GM21529 (cell line): ENCODE results near the gene TGFA.
"Not testable (repeated sequence)": the region's sequence is repeated elsewhere in the genome, so short reads cannot be mapped to it uniquely, and the experiment has no call there.

Source experiments
- ATAC-seq: cut with Tn5 transposase; IDR thresholded peaks from one replicate; pipeline ENCODE4 v1.9.1; 2021; ENCODE audit not compliant: unreplicated experiment

Gene TGFA

DNA sequence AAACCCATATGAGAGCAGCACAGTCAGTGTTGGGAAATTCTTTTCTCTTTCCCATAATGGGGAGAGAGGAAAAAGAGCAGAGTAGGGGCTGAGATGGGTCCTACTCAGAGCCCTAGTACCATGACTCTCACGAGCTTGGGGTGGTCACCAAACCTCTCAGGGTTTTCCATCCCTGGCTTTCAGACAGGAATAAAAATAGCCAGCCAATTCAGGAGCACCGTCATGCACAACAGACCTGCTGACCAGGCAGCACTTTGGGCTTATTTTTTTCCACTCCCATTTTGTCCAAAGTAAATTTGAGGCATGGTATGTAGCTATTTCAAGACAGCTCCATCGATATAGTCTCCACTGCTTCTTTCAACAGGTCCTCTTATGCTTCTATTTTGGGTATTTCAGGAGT lies 86.4 kb downstream of the TGFA start:
- no peak for ATAC-seq

GRCh38 chr2:70466647-70467046 lies 87.0 kb downstream of the TGFA start:
- not testable (repeated sequence) for ATAC-seq

DNA sequence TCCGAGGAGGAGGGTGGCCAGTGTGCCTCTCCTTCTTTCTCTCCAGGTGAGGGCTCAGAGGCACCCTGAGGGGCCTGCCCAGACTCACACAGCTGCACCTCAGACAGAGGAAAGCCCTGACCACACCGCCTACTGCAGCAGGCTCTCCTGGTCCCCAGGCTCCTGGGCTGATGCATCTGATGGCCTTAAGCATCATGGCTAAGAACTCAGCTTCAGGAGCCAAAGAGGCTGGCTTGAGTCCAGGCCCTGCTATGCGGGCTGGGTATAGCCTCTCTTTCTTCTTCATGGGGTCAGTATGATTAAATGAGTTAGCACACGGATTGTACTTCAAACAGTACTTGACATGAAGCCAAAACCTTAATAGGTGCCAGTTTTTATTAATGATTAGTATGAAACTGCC lies 89.6 kb downstream of the TGFA start:
- no peak for ATAC-seq

GRCh38 chr2:70463581-70463980 lies 90.0 kb downstream of the TGFA start:
- no peak for ATAC-seq

DNA sequence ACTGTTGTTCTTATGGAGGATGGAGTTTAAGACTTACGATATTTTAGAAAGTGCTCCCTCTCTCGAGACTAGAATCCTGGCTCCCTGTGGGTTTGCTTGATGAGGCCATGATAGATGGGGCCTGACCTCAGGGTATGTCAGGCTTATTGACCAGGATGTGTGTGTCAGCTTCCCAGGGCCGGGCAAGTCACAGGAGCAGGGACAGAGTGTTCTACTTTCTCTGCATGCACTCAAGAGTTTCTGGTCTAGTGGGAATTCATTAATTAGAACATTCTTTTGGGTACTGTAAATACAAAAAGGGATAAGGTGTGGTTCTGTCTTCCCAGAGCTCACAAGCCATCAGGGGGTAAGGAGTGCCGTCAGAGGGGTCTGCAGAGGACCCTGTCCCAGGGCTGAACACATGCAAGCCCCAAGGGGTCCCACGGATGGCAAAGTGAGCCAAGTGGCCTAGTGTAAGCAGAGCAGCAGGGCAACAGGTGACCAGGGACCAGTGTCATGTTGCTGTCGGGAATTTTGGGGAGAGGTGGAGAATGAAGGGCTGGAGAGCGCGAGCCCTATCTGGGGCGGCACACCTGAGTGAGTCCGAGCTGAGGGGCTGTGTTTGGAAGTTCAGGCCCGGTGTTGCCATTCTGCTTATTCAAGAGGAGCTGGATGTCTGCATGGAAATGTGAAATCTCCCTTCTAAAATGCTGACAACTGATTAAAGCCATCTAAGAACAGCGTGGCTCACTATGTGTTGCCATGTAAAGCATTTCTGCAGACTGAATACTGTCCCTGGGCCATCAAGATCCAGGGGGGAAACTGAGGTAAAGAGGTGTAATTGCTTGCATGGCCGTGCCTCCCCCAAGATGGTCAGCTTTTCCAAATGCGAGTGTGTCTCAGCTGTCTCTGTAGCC lies 91.4 kb downstream of the TGFA start:
- ATAC-seq: no peak

GRCh38 chr2:70461414-70461813 lies 92.2 kb downstream of the TGFA start:
- no peak for ATAC-seq

- ATAC-seq: no peak
Measured at GRCh38 chr2:70460333-70460732, 93.3 kb downstream of the TGFA start.

- no peak for ATAC-seq
Measured at GRCh38 chr2:70458661-70459060, 95.0 kb downstream of the TGFA start.

- no peak for ATAC-seq
Measured at GRCh38 chr2:70456585-70457495, 96.8 kb downstream of the TGFA start.

GRCh38 chr2:70454936-70455544 lies 98.6 kb downstream of the TGFA start:
- no peak for ATAC-seq

GRCh38 chr2:70450641-70451250 lies 102.9 kb downstream of the TGFA start:
- no peak for ATAC-seq

DNA sequence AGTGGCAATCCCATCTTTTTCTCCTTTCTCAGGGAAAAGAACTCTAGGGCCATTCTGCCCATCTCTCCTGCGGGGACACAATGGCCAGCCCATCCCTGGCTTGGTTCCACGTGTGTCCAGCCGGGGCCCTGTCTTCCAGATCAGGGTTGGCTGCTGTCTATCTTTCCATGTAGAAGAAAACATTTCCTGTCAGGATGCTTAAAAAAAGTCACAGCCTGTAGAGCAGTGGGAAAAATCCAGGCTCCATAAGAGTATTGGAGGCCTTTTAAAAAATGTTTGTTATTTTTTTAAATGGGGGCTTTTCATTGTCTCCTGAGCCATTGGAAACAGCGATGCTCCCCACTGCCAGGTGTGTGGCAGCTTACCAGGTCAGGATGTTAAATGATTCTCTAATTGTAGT lies 105.6 kb downstream of the TGFA start:
- ATAC-seq: no peak

DNA sequence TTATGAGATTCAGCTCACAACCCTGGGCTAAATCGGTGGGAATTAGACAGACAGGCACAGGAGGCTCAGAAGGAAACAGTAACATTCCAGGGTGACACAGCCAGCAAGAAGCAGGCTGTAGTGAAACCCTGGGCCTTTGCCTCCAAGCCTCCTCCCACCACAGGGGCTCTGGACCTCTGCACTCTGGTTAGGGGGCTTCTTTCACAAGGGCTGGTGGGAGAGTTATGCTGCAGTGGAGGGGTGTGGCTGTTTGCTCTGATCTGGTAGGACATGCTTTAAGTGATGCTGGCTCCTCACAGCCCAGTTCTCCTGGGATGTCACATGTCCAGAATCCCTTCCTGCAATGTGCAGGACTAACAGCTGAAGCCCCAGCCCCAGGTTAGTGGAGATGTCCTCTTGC lies 109.9 kb downstream of the TGFA start:
- no peak for ATAC-seq

DNA sequence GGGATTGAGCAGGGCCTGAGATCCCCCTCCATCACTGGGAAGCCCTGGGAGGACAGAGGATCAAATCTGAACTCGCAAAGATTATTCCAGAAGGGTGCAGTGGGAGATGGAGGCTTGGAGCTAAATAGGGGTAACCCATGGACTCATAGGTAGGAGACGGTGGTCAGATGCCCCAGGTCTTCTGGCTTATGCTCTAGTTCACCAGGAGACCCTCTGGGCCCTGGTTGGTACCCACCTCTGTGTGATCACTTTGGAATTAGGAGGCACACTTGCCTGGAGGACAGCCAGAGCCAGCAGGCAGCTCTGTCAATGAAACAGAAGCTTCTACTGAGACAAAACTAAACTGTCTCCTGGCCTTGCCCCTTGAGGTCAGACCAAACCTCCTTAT lies 110.6 kb downstream of the TGFA start:
- ATAC-seq: no peak

DNA sequence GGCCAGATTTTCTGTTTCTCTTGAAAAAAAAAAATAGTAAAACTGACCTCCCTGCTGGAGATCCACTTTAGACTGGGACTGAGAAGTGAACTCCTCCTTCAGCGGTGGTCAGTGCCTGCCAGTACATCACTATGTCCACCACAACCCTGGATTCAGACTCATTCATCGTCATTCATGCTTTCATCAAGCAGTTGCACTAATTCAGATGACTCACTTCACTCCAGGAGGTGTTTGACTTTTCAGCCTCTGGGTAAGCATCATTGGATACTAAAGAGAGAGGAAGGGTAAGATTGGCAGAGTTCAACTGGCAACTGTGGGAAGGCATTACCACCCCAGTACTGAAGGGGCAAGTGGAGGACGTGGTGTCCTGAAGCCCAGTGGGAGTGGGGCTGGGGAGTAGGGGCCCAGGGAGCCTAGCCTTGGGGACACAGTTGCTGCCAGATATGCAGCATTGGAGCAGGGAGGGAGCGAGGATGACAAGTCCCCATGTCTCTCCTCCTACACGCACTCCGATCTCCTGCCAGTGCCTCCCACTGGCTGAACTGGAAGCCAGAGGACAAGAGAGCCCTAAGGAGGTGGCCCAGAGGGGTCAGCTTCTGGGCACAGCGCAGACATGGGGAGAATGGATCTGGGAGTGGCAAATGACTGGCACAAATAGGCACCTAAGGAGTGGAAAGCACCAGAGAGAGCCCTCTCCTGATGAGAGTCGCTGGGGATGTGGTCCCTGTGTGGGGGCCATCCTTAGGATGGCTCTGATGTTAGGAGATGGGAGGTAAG lies 111.1 kb downstream of the TGFA start:
- no peak for ATAC-seq

DNA sequence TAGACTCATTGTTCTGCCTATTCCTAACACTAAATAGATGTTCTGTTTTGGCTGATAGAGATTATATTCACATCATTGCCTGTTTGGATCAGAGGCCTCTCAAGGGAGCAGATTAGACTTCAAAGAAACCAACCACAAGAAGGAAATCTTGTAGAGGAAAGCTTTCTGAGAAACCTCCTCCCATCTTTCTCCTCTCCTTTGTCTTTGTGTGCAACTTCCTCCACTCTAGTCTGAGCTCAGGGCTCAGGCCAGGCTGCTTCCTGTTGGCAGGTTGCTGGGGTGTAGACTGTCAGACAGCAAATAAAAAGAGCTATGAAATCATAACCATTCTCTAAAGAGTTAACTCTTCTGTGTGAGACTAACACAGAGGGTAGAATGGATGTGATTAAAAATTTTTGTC lies 113.0 kb downstream of the TGFA start:
- ATAC-seq: no peak

DNA sequence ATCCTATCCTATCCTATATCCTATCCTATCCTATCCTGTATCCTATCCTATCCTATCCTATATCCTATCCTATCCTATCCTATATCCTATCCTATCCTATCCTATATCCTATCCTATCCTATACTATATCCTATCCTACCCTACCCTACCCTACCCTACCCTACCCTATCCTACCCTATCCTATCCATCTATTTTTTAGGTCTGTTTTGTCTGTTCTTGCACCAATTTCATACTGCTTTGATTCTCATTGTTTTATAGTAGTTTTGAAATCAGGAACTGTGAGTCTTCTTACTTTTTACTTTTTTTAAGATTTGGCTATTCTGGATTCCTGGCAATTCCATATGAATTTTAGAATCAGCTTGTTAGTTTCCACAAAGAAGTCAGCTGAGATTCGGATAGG lies 118.5 kb downstream of the TGFA start:
- ATAC-seq: no peak

DNA sequence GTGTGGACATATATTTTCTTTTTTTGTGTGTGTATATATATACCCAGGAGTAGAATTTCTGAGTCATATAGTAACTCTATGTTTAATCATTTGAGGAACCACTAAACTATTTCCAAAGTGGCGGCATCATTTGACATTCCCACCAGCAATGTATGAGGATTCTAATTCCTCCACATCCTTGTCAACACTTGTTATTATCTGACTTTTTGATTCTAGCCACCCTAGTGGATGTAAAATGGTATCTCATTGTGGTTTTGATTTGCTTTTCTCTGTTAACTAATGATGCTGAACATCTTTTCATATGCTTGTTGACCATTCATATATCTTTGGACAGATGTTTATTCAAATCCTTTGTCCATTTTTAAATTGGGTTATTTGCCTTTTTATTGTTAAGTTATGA lies 120.3 kb downstream of the TGFA start:
- ATAC-seq: no peak

DNA sequence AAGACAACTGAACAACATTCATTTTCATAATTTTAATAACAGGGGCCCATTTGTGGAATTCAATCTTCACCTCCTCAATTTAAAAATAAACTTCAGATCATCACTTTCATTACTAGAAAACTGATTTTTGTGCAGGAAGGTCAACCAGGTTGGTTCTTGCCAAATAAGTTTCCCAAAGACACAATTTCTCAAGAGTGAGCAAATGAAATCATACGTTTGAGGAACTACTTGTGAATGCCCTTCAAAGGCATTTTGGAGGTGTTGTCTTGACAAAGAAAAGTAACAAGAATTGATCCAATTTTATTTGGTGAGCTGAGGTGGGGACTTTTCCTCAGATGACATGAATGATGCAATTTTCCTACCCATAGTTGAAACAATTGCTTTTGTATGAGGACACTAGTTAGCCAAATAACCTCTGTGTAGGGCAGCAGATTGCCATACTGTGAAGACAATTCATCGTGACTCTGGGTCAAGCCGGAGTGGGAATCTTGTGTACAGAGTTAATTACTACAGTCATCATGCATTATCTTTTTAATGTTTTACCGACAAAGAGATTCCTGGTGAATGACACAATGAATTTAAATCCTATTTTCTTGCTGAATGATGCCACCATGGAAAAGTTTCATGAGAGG lies 121.8 kb downstream of the TGFA start:
- ATAC-seq: no peak

GRCh38 chr2:70426341-70426740 lies 127.3 kb downstream of the TGFA start:
- no peak for ATAC-seq
